Measurements from ENCODE around the gene ALG14. TPM values are rescaled to one million over a fixed set of nuclear protein-coding genes. Genes with fewer than 3 reads are reported as not detected.

The ALG14 gene
- total RNA-seq, 1 donor from 2014 or later: 0.49 TPM

- no peaks in the 10 kb centered on the region for H3K36me3 Mint-ChIP-seq
- H3K9me3 Mint-ChIP-seq: no peaks in the 10 kb centered on the region
- H3K4me2 ChIP-seq: no peak overlapping the region
Measured at GRCh38 chr1:94992863-94993563, 79.7 kb downstream of the ALG14 start.

GRCh38 chr1:94992161-94992560 is 80.6 kb downstream of the ALG14 start:
- H4K20me1 ChIP-seq (ENCODE audit: low read depth): no peaks in the 10 kb centered on the region
- H3K4me3 ChIP-seq: no peak overlapping the region
- peaks cover 10% of the 10 kb centered on the region for H3K4me1 ChIP-seq
- peaks cover 5% of the 10 kb centered on the region for H3F3A ChIP-seq (ENCODE audit: low read depth)
- no peak overlapping the region for H3K9ac ChIP-seq
- no peaks in the 10 kb centered on the region for H3K27me3 Mint-ChIP-seq (ENCODE audit: insufficient read depth, low read depth)
- no peak overlapping the region for H2AFZ ChIP-seq (replicated peaks)
- H3K79me2 ChIP-seq (ENCODE audit: low read depth): no peaks in the 10 kb centered on the region
- H3K27ac Mint-ChIP-seq: no peak overlapping the region
- peaks cover 8% of the 10 kb centered on the region for H3K4me1 Mint-ChIP-seq
- DNase-seq (ENCODE audit: low spot score): no peak
- H3K27ac ChIP-seq: no peak overlapping the region
- no peaks in the 10 kb centered on the region for H3K36me3 ChIP-seq
- H3K4me2 ChIP-seq: no peak overlapping the region
- H3K9me3 ChIP-seq (ENCODE audit: low read depth): no peaks in the 10 kb centered on the region
- no peaks in the 10 kb centered on the region for H3K9me3 Mint-ChIP-seq
- H3K27me3 ChIP-seq: no peaks in the 10 kb centered on the region
- H3K36me3 Mint-ChIP-seq: no peaks in the 10 kb centered on the region
- TF ChIP-seq EZH2phosphoT487 (IDR thresholded peaks at IDR 0.05): no peak
- TF ChIP-seq EZH2 (IDR thresholded peaks at IDR 0.05): no peak
- H3K4me3 Mint-ChIP-seq: no peak overlapping the region

More at GRCh38 chr1:94992863-94993563, 79.7 kb downstream of the ALG14 start:
- H3F3A ChIP-seq (ENCODE audit: low read depth): peaks cover 5% of the 10 kb centered on the region
- no peaks in the 10 kb centered on the region for H3K79me2 ChIP-seq (ENCODE audit: low read depth)
- Mint-ChIP-seq H3K4me1 (peaks cover 16% of the 10 kb centered on the region), H3K27me3 (ENCODE audit: insufficient read depth, low read depth) (peaks cover 3% of the 10 kb centered on the region), H3K27ac (no peak overlapping the region), H3K4me3 (no peak overlapping the region)
- no peak for DNase-seq (ENCODE audit: low spot score)
- no peaks in the 10 kb centered on the region for H3K27me3 ChIP-seq
- no peak overlapping the region for H3K9ac ChIP-seq
- H4K20me1 ChIP-seq (ENCODE audit: low read depth): no peaks in the 10 kb centered on the region
- H3K4me1 ChIP-seq: peaks cover 18% of the 10 kb centered on the region
- H2AFZ ChIP-seq (replicated peaks): no peak overlapping the region
- H3K27ac ChIP-seq: no peak overlapping the region
- H3K36me3 ChIP-seq: no peaks in the 10 kb centered on the region
- no peaks in the 10 kb centered on the region for H3K9me3 ChIP-seq (ENCODE audit: low read depth)
- TF ChIP-seq EZH2phosphoT487 (IDR thresholded peaks at IDR 0.05) (no peak), CTCF (IDR thresholded peaks at IDR 0.05) (no peak), EZH2 (IDR thresholded peaks at IDR 0.05) (no peak)
- H3K4me3 ChIP-seq: no peak overlapping the region

DNA sequence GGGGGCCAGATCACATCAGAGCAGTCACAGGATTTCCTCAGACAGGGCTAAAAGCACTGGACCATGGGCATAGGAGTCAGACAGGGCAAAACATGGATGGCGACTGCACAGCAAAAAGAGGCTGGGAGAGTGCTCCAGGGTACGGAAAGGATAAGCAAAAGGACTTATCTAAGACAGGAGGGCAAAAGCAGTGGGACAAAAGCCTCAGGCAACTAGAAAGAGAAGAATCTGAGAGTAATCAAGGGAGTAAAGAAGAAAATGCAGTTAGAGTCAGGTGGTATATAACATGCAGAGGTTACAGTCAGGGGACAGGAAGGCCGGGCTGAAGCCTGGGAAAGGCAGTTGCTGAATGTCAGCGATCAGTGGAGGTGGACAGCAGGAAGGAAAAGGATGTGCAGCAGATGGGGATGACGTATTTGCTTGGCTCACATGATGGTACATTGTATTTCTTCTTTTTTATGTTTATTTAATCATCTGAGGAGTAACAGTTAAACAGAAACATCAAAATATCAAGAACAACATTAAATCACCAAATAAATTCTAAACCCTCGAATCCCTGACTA is 82.8 kb downstream of the ALG14 start:
- no peak overlapping the region for H3K27ac ChIP-seq
- peak overlapping the region; percentile 23 for H3K9ac ChIP-seq
- H2AFZ ChIP-seq (replicated peaks): peak overlapping the region; percentile 5
- Mint-ChIP-seq H3K27me3 (ENCODE audit: insufficient read depth, low read depth) (no peaks in the 10 kb centered on the region), H3K4me3 (no peak overlapping the region), H3K27ac (peak overlapping the region; percentile 31), H3K9me3 (no peaks in the 10 kb centered on the region), H3K4me1 (peaks cover 12% of the 10 kb centered on the region), H3K36me3 (no peaks in the 10 kb centered on the region)
- no peaks in the 10 kb centered on the region for H4K20me1 ChIP-seq (ENCODE audit: low read depth)
- no peaks in the 10 kb centered on the region for H3K9me3 ChIP-seq (ENCODE audit: low read depth)
- DNase-seq (ENCODE audit: low spot score): no peak
- no peaks in the 10 kb centered on the region for H3K79me2 ChIP-seq (ENCODE audit: low read depth)
- H3K4me1 ChIP-seq: peaks cover 14% of the 10 kb centered on the region
- no peak overlapping the region for H3K4me3 ChIP-seq
- TF ChIP-seq CTCF (IDR thresholded peaks at IDR 0.05) (no peak), EZH2phosphoT487 (IDR thresholded peaks at IDR 0.05) (no peak), EZH2 (IDR thresholded peaks at IDR 0.05) (no peak)
- no peak overlapping the region for H3K4me2 ChIP-seq
- peaks cover 5% of the 10 kb centered on the region for H3F3A ChIP-seq (ENCODE audit: low read depth)
- H3K27me3 ChIP-seq: no peaks in the 10 kb centered on the region
- H3K36me3 ChIP-seq: no peaks in the 10 kb centered on the region

- Mint-ChIP-seq H3K9me3 (no peaks in the 10 kb centered on the region), H3K27me3 (ENCODE audit: insufficient read depth, low read depth) (no peaks in the 10 kb centered on the region), H3K4me1 (peaks cover 16% of the 10 kb centered on the region), H3K36me3 (no peaks in the 10 kb centered on the region), H3K27ac (peak overlapping the region; percentile 31), H3K4me3 (no peak overlapping the region)
- TF ChIP-seq EZH2phosphoT487 (IDR thresholded peaks at IDR 0.05) (no peak), EZH2 (IDR thresholded peaks at IDR 0.05) (no peak), CTCF (IDR thresholded peaks at IDR 0.05) (no peak)
- Histone ChIP-seq H3F3A (ENCODE audit: low read depth) (peaks cover 5% of the 10 kb centered on the region), H3K9ac (peak overlapping the region; percentile 23), H3K9me3 (ENCODE audit: low read depth) (no peaks in the 10 kb centered on the region), H3K27ac (no peak overlapping the region), H4K20me1 (ENCODE audit: low read depth) (no peaks in the 10 kb centered on the region), H3K27me3 (no peaks in the 10 kb centered on the region), H2AFZ (replicated peaks) (peak overlapping the region; percentile 5), H3K4me2 (no peak overlapping the region), H3K4me1 (peaks cover 14% of the 10 kb centered on the region), H3K79me2 (ENCODE audit: low read depth) (no peaks in the 10 kb centered on the region), H3K4me3 (no peak overlapping the region), H3K36me3 (no peaks in the 10 kb centered on the region)
- no peak for DNase-seq (ENCODE audit: low spot score)
Measured at GRCh38 chr1:94989398-94989797, 83.4 kb downstream of the ALG14 start.

Measured in neural progenitor cell (in vitro differentiated cells).